ENCODE data around the gene DNMT1.
A peak's percentile ranks its signal among the peaks of the same experiment; 100 is the strongest.

The DNMT1 gene

DNA sequence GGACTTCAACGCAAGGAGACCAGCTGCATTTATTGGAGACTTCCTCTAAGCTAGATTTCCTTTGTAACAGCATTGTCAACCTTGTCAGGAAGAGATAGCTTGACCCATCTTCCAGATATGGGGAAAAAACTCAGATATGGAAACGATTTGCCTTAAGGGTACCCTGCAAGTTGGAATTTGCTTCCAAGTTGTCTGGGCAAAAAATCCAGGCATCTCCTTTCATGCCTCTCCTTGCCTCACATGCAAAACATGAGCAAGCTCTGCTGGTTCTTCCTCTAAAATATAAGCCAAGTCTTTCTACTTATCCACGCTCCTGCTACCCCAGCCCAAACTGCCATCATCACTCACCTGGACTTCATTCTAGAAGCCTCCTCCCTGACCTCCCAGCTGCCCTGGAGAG is 6.4 kb upstream of the DNMT1 start:
- TF ChIP-seq TAF1 (IDR thresholded peaks at IDR 0.05; ENCODE audit: borderline replicate concordance, insufficient read depth, low read length) (no peak), FOXP2 (optimal IDR thresholded peaks at IDR 0.05; ENCODE audit: borderline replicate concordance, extremely low read depth, extremely low read length, insufficient read depth) (no peak), POLR2AphosphoS5 (IDR thresholded peaks at IDR 0.05; ENCODE audit: low read depth, low read length) (no peak), SIN3A (IDR thresholded peaks at IDR 0.05; ENCODE audit: borderline replicate concordance, insufficient read depth, low read length) (no peak)
- TF ChIP-seq, protein P1, sequence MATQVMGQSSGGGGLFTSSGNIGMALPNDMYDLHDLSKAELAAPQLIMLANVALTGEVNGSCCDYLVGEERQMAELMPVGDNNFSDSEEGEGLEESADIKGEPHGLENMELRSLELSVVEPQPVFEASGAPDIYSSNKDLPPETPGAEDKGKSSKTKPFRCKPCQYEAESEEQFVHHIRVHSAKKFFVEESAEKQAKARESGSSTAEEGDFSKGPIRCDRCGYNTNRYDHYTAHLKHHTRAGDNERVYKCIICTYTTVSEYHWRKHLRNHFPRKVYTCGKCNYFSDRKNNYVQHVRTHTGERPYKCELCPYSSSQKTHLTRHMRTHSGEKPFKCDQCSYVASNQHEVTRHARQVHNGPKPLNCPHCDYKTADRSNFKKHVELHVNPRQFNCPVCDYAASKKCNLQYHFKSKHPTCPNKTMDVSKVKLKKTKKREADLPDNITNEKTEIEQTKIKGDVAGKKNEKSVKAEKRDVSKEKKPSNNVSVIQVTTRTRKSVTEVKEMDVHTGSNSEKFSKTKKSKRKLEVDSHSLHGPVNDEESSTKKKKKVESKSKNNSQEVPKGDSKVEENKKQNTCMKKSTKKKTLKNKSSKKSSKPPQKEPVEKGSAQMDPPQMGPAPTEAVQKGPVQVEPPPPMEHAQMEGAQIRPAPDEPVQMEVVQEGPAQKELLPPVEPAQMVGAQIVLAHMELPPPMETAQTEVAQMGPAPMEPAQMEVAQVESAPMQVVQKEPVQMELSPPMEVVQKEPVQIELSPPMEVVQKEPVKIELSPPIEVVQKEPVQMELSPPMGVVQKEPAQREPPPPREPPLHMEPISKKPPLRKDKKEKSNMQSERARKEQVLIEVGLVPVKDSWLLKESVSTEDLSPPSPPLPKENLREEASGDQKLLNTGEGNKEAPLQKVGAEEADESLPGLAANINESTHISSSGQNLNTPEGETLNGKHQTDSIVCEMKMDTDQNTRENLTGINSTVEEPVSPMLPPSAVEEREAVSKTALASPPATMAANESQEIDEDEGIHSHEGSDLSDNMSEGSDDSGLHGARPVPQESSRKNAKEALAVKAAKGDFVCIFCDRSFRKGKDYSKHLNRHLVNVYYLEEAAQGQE (IDR thresholded peaks at IDR 0.05; ENCODE audit: insufficient read depth in 1 of 2, low read depth in 2 of 2, low read length in 2 of 2): no peak

DNA sequence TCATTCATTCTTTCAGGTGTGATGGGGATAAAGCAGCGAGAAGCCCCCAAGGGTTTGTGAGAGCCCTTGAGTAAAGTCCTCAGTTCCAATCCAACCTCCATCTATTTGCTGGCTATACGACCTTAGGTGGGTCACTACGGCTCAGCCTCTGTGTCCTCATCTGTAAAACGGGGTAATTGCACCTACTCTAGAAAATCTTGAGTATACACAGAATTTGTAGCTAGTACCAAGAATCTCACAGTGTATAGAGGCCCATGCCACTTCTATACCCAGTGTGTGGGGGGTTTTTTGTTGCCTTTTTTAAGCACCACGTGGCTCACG is 406 bp upstream of the DNMT1 start:
- no peak; the same call in 1 of the 2 replicates for TF ChIP-seq POLR2AphosphoS5 (IDR thresholded peaks at IDR 0.05; ENCODE audit: low read depth, low read length)
- TF ChIP-seq TAF1 (IDR thresholded peaks at IDR 0.05; ENCODE audit: borderline replicate concordance, insufficient read depth, low read length): peak; percentile 82; the same call in 1 of the 2 replicates

GRCh38 chr19:10193790-10194499 is 808 bp downstream of the DNMT1 start:
- TF ChIP-seq, protein P1 (IDR thresholded peaks at IDR 0.05; ENCODE audit: insufficient read depth in 1 of 2, low read depth in 2 of 2, low read length in 2 of 2): peak; percentile 36 to 78; a peak in 3 of 4 replicates
- TF ChIP-seq FOXP2 (optimal IDR thresholded peaks at IDR 0.05; ENCODE audit: borderline replicate concordance, extremely low read depth, extremely low read length, insufficient read depth): no peak

- no peak for TF ChIP-seq SIN3A (IDR thresholded peaks at IDR 0.05; ENCODE audit: borderline replicate concordance, insufficient read depth, low read length)
- no peak for TF ChIP-seq TAF1 (IDR thresholded peaks at IDR 0.05; ENCODE audit: borderline replicate concordance, insufficient read depth, low read length)
- TF ChIP-seq, protein P1 (IDR thresholded peaks at IDR 0.05; ENCODE audit: insufficient read depth in 1 of 2, low read depth in 2 of 2, low read length in 2 of 2): no peak
- TF ChIP-seq POLR2AphosphoS5 (IDR thresholded peaks at IDR 0.05; ENCODE audit: low read depth, low read length): no peak
- no peak for TF ChIP-seq FOXP2 (optimal IDR thresholded peaks at IDR 0.05; ENCODE audit: borderline replicate concordance, extremely low read depth, extremely low read length, insufficient read depth)
These were observed 1.8 kb downstream of the DNMT1 start for GRCh38 chr19:10192922-10193321.

- TF ChIP-seq TAF1 (IDR thresholded peaks at IDR 0.05; ENCODE audit: borderline replicate concordance, insufficient read depth, low read length) (no peak), POLR2AphosphoS5 (IDR thresholded peaks at IDR 0.05; ENCODE audit: low read depth, low read length) (no peak), FOXP2 (optimal IDR thresholded peaks at IDR 0.05; ENCODE audit: borderline replicate concordance, extremely low read depth, extremely low read length, insufficient read depth) (no peak), SIN3A (IDR thresholded peaks at IDR 0.05; ENCODE audit: borderline replicate concordance, insufficient read depth, low read length) (no peak)
- TF ChIP-seq, protein P1 (IDR thresholded peaks at IDR 0.05; ENCODE audit: insufficient read depth in 1 of 2, low read depth in 2 of 2, low read length in 2 of 2): no peak
These were observed 3.4 kb downstream of the DNMT1 start for GRCh38 chr19:10191347-10191746.

Measured in PFSK-1 (cell line).